CD14-positive monocyte (primary cell): ENCODE data around the gene SPACA5. TPM values are rescaled to one million over a fixed set of nuclear protein-coding genes. Genes with fewer than 3 reads are reported as not detected.

Source experiments
- DNase-seq, 3 donors: peaks; one replicate each; pipeline ENCODE4 v3.0.0-alpha.2; 2011 to 2022
- H2AFZ ChIP-seq: 2 replicates; pipeline ENCODE4 v1.6.0; 2012; ENCODE audit warnings: mild to moderate bottlenecking, low read depth, low read length, inconsistent platforms; ENCODE audit not compliant: insufficient read depth, poor library complexity, severe bottlenecking
- H3K27ac ChIP-seq, 2 donors: 1 replicate in 1 of 2; 2 replicates in 1 of 2; pipeline ENCODE4 v1.5.1; 2012 to 2013; ENCODE audit warnings: low read length in 2 of 2, control low read depth in 1 of 2, inconsistent platforms in 1 of 2, low read depth in 1 of 2, mild to moderate bottlenecking in 1 of 2
- H3K27me3 ChIP-seq, 2 donors: one replicate each; pipeline versions ENCODE4 v1.6.0 to v1.6.1; 2011 to 2013; ENCODE audit warnings: low read length in 2 of 2; ENCODE audit not compliant: control insufficient read depth in 2 of 2, insufficient read depth in 2 of 2
- H3K36me3 ChIP-seq, 2 donors: replicated peaks in 1 of 2; 1 replicate in 1 of 2; 2 replicates in 1 of 2; pipeline versions ENCODE4 v1.5.1 to v1.6.1; 2012 to 2013; ENCODE audit warnings: low read length in 2 of 2, control low read depth in 1 of 2, inconsistent platforms in 1 of 2, mild to moderate bottlenecking in 1 of 2; ENCODE audit not compliant: insufficient read depth in 2 of 2, control insufficient read depth in 1 of 2
- H3K4me1 ChIP-seq, 2 donors: 1 replicate in 1 of 2; 2 replicates in 1 of 2; pipeline versions ENCODE4 v1.5.1 to v1.6.1; 2012 to 2013; ENCODE audit warnings: low read length in 2 of 2, control low read depth in 1 of 2, inconsistent platforms in 1 of 2, mild to moderate bottlenecking in 1 of 2, moderate library complexity in 1 of 2; ENCODE audit not compliant: insufficient read depth in 2 of 2, control insufficient read depth in 1 of 2
- H3K4me2 ChIP-seq: replicated peaks from 2 replicates; pipeline ENCODE3; 2012; ENCODE audit warnings: low read length, moderate library complexity, mild to moderate bottlenecking; ENCODE audit not compliant: poor library complexity, severe bottlenecking; ENCODE audit errors: extremely low read depth
- H3K4me3 ChIP-seq, 3 experiments: fragments of 200-600 bp in 1 of 3; sonication (generic) in 1 of 3; replicated peaks in 1 of 3; 1 replicate in 2 of 3; 2 replicates in 1 of 3; pipeline ENCODE4 v1.5.1; 2011 to 2013; ENCODE audit warnings: low read length in 3 of 3, mild to moderate bottlenecking in 3 of 3, control low read depth in 2 of 3, low read depth in 2 of 3, inconsistent platforms in 1 of 3, moderate library complexity in 1 of 3
- H3K79me2 ChIP-seq: 2 replicates; pipeline ENCODE4 v1.6.0; 2012; ENCODE audit warnings: mild to moderate bottlenecking, control low read depth, inconsistent platforms, low read length, moderate library complexity; ENCODE audit not compliant: insufficient read depth
- H3K9ac ChIP-seq: 2 replicates; pipeline ENCODE4 v1.6.0; 2017; ENCODE audit warnings: low read length, mild to moderate bottlenecking; ENCODE audit not compliant: insufficient read depth, poor library complexity, severe bottlenecking
- H3K9me3 ChIP-seq, 2 donors: replicated peaks in 1 of 2; 1 replicate in 1 of 2; 2 replicates in 1 of 2; pipeline versions ENCODE4 v1.5.1 to v1.6.1; 2012 to 2013; ENCODE audit warnings: low read length in 2 of 2, control low read depth in 1 of 2; ENCODE audit not compliant: control insufficient read depth in 1 of 2, insufficient read depth in 1 of 2
- H4K20me1 ChIP-seq: 2 replicates; pipeline ENCODE4 v1.6.0; 2012; ENCODE audit warnings: mild to moderate bottlenecking, low read length, control low read depth, moderate library complexity; ENCODE audit not compliant: insufficient read depth
- H3K27ac Mint-ChIP-seq, 7 donors: one replicate each; pipeline ENCODE4 v1.8.0; 2020; ENCODE audit warnings: mild to moderate bottlenecking in 7 of 7, mixed read lengths in 7 of 7, moderate library complexity in 6 of 7, inconsistent platforms in 2 of 7
- H3K27me3 Mint-ChIP-seq, 3 donors: one replicate each; pipeline ENCODE4 v1.8.0; 2021 to 2022; ENCODE audit warnings: low read depth in 3 of 3, mild to moderate bottlenecking in 3 of 3, mixed read lengths in 3 of 3, moderate library complexity in 3 of 3, inconsistent platforms in 1 of 3
- H3K36me3 Mint-ChIP-seq, 2 donors: one replicate each; pipeline ENCODE4 v1.8.0; 2020; ENCODE audit warnings: mixed read lengths in 2 of 2, inconsistent platforms in 1 of 2, mild to moderate bottlenecking in 1 of 2
- H3K4me1 Mint-ChIP-seq: one replicate; pipeline ENCODE4 v1.8.0; 2020; ENCODE audit warnings: mild to moderate bottlenecking, mixed read lengths
- H3K4me3 Mint-ChIP-seq, 2 donors: one replicate each; pipeline ENCODE4 v1.8.0; 2020; ENCODE audit warnings: mild to moderate bottlenecking in 2 of 2, mixed read lengths in 2 of 2, moderate library complexity in 1 of 2
- H3K9me3 Mint-ChIP-seq, 7 donors: one replicate each; pipeline ENCODE4 v1.8.0; 2020 to 2022; ENCODE audit warnings: mixed read lengths in 7 of 7, mild to moderate bottlenecking in 6 of 7, moderate library complexity in 6 of 7, inconsistent platforms in 2 of 7
- WGBS: methylation state at CpG from one replicate; pipeline ENCODE4 v1.1.5; 2013; ENCODE audit warnings: missing lambda C conversion rate; ENCODE audit not compliant: insufficient coverage; 5-methylcytosine and 5-hydroxymethylcytosine counted together
- intact Hi-C, 2 donors: fragments of 100-400 bp; cut with micrococcal nuclease; formaldehyde crosslinking; loops; one replicate each; pipeline versions ENCODE4 v1.15.0 to v1.15.1; 2023
- polyA plus RNA-seq, 3 donors: library from polyadenylated mRNA; depleted of rRNA in 1 of 3; unstranded in 2 of 3; stranded (reverse) in 1 of 3; fragments of 300-500 nt in 2 of 3; fragments of >200 nt in 1 of 3; fragmentation: Illumina TruSeq in 2 of 3; gene quantifications; 1 replicate in 2 of 3; 2 replicates in 1 of 3; pipeline ENCODE4 v1.2.3, GENCODE V29; 2012 to 2021
- TF ChIP-seq, protein P1 (sequence below): fragments of 200-600 bp; IDR thresholded peaks from one replicate; pipeline ENCODE4 v1.8.0; 2022; ENCODE audit warnings: antibody characterized with exemption, mild to moderate bottlenecking

SPACA5 gene
- polyA plus RNA-seq, 3 donors, result not detected

DNA sequence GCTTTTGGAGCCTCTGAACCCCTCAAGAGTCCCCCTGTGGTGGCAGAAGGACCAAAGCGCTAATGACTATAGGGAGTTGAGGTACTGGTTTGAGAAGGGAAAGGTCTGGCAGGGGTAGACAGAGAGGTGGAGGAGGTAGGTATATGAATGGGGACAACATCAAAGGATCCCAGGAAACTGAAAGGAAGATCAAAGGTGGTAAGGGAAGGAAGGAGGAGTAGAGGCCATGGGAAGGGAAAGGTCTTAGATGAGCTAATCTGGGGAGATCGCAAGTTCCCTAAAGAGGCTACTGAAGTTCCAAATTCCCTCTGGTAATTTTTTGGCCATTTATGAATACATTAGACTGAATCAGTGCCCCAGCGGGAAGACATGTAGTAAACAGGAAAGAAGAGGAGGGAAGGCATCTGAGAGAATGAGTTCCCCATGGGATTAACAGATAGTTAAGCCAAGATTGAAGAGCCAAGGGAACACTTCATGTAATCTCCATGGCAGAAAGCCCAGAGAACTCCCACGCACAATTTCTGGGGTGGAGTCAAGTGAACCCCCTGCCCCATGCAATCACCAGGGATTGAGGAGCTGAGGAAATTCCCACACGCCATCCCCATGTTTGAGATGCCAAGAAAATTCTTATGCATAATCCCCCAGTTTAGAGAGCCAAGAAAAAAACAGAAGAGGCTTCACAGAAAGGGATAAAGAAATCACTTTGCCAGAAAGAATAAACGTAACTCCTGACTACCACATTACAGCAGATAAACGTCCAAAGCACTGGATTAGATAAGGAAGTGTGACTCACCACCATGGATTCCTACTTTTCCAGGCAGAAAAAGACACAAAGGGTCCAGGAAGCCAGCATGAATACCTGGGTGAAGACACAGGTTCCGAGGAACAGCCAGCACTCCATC lies 38.9 kb downstream of the SPACA5 start:
- 93% methylated on average over 3 of the region's 8 CpGs for WGBS
- peaks cover 0 to 2% (median 0%) of the 10 kb centered on the region in 3 donors for H3K27me3 Mint-ChIP-seq
- Histone ChIP-seq H3K9me3 (no peaks in the 10 kb centered on the region), H3K9ac (no peak overlapping the region), H2AFZ (no peak overlapping the region), H3K27me3 (no peaks in the 10 kb centered on the region), H3K4me1 (no peaks in the 10 kb centered on the region), H3K79me2 (no peaks in the 10 kb centered on the region), H3K36me3 (no peaks in the 10 kb centered on the region), H4K20me1 (no peaks in the 10 kb centered on the region), H3K27ac (no peak overlapping the region), H3K4me2 (no peak overlapping the region), H3K4me3 (no peak overlapping the region)
- intact Hi-C loops, result no loop called here
- no peaks in the 10 kb centered on the region for H3K9me3 Mint-ChIP-seq
- no peak overlapping the region for H3K27ac Mint-ChIP-seq
- H3K4me3 Mint-ChIP-seq, result no peak overlapping the region
- TF ChIP-seq, protein P1, sequence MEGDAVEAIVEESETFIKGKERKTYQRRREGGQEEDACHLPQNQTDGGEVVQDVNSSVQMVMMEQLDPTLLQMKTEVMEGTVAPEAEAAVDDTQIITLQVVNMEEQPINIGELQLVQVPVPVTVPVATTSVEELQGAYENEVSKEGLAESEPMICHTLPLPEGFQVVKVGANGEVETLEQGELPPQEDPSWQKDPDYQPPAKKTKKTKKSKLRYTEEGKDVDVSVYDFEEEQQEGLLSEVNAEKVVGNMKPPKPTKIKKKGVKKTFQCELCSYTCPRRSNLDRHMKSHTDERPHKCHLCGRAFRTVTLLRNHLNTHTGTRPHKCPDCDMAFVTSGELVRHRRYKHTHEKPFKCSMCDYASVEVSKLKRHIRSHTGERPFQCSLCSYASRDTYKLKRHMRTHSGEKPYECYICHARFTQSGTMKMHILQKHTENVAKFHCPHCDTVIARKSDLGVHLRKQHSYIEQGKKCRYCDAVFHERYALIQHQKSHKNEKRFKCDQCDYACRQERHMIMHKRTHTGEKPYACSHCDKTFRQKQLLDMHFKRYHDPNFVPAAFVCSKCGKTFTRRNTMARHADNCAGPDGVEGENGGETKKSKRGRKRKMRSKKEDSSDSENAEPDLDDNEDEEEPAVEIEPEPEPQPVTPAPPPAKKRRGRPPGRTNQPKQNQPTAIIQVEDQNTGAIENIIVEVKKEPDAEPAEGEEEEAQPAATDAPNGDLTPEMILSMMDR, result no peak
- no peaks in the 10 kb centered on the region for H3K4me1 Mint-ChIP-seq
- DNase-seq, result no peak
- H3K36me3 Mint-ChIP-seq, result no peaks in the 10 kb centered on the region

DNA sequence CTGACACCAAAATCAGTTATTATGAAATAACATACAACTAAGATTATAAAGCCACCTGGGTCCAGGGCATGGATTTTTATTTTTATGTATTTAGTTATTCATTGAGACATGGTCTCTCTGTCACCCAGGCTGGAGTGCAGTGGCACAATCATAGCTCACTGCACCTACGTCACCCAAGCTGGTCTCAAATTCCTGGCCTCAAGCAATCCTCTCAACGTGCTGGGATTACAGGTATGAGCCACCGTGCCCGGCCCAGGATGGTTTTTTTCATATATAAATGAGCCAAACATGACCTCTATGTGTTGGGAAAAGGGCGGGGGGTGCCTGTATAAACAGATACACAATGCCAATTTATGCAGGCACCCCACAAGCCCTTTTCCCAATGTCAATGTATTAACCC lies 40.1 kb downstream of the SPACA5 start:
- Mint-ChIP-seq H3K4me1 (no peaks in the 10 kb centered on the region), H3K27ac (no peak overlapping the region), H3K9me3 (no peaks in the 10 kb centered on the region), H3K27me3 (peaks cover 0 to 2% (median under 1%) of the 10 kb centered on the region in 3 donors), H3K4me3 (no peak overlapping the region), H3K36me3 (no peaks in the 10 kb centered on the region)
- TF ChIP-seq, protein P1, result no peak
- H3K4me3 ChIP-seq, result no peak overlapping the region
- no peaks in the 10 kb centered on the region for H4K20me1 ChIP-seq
- DNase-seq, result no peak
- WGBS, result no CpG with 5 or more reads among the region's 5 CpGs
- H3K79me2 ChIP-seq, result no peaks in the 10 kb centered on the region
- H3K4me2 ChIP-seq, result no peak overlapping the region
- no peak overlapping the region for H2AFZ ChIP-seq
- H3K9me3 ChIP-seq, result no peaks in the 10 kb centered on the region
- H3K9ac ChIP-seq, result no peak overlapping the region
- no peak overlapping the region for H3K27ac ChIP-seq
- H3K4me1 ChIP-seq, result no peaks in the 10 kb centered on the region
- no peaks in the 10 kb centered on the region for H3K36me3 ChIP-seq
- intact Hi-C loops, result no loop called here
- H3K27me3 ChIP-seq, result no peaks in the 10 kb centered on the region
